ENCODE measurements around the gene RS1.

RS1 gene

DNA sequence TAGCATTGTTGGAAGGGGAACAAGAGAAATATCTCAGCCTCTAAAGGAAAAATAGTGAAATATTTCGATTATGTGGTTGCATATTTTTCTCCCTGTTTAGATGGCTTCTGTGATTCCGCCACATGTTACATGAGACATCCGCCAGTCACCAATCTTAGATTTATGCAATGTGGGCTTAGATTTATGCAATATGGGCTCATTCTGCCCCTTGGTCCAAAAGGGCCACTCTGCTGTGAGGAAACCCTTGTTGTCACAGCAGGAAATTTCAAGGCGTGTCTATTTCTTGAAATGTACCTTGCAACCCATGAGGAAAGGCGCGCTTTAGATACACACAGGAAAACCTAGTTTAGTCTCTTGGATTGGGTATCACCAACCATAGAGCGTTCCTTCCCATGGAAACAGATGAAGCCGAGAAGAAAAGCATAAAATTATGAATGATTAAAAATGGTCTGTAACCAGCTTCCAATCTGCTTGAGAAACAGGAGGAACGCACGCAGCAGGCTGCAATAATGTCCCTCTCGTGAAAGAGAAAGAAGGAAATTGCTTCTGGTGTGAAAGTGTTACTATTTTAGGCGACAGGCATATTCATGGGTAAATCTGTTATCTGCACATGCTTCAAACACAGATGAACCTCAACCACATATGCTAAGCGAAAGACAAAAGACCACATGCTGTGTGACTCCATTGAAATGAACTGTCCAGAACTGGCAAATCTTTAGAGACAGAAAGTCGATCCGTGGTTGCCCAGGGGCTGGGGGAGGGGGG, 3.7 kb downstream of the RS1 start:
- no peak for DNase-seq

DNA sequence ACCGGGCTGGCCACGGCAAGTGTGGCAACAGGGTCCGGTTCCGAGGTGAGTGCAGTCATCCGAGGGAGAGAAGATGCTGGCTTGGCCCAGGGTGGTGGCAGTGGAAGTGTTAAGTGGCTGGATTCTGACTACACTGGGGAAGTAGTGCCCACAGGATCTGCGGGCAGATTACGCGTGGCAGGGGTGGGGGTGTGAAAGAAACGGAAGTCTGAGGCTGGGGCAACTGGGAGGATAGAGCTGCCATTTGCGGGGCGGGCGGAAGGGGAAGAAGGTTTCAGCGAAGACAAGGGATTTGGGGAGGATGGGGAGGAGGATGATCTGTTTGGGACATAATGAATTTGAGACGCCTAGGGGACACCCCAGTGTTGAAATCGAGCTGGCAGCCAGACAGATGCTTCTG, 5.3 kb downstream of the RS1 start:
- no peak for DNase-seq

DNA sequence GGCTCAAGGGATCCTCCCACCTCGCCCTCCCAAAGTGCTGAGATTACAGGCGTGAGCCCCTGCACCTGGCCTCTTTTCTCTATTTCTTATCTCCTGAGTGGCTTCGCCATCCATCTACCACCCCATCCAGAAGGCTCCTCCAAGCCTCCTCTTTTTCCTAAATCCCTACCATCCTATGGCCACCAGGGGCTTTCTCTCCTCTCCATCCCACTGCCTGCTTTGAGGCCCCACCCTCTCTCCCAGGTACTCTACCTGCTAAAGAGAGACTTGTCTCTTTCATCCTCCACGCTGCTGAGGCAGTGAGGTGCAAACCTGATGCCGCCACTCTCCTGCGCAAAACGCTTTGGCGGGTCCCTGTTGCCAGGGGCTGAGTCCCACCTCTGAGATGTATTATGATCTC, 7.0 kb downstream of the RS1 start:
- no peak for DNase-seq

DNA sequence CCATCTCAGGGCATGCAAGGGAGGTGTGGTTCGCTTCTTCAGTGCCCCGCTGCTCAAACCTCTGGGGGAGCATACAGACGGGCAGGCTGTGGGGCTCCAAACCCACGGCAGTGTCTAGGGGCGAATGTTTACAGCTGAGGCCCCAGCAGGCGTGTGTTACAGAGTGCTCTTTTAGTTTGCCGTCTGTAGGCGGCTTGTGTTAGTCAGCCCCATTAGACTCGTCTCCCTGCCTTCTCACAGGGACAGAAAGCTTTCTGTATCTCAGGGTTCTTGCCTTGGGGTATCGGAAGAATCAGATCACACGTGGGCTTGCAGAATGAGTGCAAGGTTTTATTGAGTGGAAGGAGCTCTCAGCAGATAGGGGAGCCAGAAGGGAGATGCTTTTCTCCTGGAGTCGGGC, 10.6 kb downstream of the RS1 start:
- no peak for DNase-seq

DNA sequence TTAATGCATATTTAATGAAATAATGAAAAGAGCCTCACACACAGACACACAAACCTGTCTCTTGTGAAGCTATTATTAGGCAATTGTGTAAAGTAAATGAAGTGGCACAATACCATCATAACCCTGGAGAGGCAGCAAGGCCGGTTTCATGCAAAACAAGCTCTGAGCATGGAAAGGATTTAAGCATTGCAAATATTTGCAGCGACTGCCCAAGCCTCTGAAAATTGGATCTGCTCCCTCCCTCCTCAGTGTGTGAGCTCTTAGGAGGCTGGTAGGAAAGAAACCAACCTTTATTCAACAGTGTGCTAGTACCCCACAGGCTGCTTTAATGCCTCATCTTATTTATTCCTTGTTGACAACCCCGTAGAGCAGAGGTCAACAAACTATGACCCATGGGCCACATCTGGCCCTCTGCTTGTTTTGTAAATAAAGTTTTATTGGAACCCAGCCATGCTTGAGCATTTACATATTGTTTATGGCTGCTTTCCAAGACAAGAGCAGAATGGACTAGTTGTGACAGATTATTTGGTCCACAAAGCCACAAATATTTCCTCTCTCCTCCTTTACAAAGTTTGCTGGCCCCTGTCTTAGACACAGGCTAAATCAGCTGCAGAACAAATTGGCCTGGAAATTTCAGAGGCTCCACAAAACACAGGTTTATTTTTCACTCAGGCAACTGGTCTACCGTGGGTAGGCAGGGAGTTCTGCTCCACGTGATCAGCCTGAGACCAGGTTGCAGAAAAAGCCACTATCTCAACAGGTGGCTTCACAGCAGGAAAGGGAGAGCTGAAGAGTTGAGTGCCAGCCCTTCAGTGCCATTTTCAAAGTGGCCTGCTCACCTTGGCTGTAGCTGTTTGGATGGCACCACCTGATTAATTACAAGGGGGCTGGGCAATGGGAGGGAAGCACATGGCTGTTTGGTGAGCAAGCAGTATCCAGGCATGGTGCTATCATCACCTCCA, 16.8 kb downstream of the RS1 start:
- no peak for DNase-seq

DNA sequence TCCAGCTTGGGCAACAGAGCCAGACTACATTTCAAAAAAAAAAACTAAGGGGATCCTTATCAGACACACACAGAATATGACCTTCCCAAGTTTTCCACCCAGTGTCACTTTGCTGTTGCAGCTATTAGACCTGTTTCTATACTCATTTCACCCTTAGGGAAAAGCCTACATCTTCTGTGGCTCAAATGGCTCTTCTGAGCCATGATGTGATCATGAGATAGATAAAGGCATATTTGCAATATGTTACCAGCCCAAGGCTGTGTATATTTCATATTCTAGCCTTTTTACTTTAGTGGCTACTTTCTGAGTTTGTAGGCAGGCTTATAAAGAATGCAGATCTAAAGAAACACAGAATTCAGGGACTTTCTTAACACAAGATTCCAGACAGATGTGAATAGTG, 19.3 kb downstream of the RS1 start:
- no peak for DNase-seq

DNA sequence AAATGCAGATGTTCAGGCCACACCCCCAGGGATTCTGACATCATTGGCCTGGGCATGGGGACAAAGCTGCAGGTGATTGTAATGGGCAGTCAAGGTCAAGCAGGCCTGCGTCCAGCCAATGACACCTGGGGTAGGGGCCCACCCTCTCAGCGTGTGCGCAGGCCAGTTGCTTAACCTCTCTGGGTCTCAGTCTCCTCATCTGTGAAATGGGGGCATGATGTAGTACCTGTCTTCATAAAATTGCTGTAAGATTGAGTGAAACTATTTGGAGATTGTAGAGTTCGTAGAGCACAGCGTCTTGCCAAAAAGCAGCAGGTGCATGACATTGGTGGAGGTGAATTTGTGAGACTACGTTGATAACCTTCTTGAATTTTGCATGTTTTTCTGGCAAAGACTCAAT, 21.2 kb downstream of the RS1 start:
- no peak for DNase-seq

DNA sequence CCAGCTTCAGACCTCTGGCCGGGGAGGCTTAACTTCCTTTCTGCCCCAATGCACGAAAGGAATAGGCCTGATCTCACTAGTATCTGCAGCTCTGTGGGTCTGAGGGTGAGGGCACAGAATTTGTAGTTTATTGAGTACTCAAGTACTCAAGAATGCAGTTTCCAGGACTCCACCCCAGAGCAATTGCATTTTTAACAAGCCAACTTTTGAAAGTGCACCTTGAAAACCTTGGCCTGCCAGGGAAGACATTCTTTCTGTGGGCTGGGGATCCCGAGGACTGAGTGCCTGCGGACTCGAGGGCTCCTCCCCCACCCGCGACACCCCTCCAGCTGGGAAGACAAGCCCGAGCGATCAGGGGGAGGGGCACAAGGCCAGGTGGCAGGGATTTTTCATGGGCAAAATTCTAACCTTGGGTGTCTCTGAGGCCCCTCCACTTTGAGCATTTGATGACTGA, 22.4 kb downstream of the RS1 start:
- DNase-seq = no peak

DNA sequence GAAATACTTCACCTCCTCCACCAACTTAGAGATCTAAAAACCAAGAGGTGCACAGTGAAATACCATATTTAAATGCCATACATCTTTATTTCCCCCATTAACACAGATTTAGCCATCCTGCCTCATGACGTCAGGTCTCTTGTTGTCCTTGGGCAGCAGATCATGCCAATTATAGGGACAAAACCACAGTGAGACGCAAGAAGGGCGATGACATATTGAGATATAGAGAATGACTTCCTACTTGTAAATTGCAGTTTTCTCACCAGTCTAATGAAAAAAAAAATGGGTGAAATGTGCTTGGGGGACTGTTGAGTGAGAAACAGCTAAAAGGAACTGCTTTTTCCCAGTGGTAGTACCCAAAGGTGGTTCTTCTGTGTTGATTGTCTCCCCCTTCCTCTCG, 24.3 kb downstream of the RS1 start:
- no peak for DNase-seq

DNA sequence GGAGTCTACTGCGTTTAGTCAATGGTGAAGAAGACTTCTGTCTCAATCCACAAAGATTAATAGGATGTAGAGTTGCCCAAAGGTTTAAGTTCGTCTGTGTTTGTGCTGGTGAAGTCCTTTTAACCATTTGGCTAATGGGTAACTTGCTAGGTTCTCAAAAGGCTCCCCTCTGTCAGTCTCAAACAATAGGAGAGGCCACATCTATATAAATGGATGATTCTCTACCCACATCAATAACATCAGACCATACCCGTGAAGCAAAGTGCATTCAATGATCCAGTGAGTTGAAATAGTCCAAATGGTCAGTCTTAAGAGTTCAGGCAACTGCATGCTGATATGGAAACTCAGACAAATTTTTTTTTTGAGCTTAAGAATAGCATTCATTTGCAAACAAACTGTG, 28.1 kb downstream of the RS1 start:
- DNase-seq = no peak

DNA sequence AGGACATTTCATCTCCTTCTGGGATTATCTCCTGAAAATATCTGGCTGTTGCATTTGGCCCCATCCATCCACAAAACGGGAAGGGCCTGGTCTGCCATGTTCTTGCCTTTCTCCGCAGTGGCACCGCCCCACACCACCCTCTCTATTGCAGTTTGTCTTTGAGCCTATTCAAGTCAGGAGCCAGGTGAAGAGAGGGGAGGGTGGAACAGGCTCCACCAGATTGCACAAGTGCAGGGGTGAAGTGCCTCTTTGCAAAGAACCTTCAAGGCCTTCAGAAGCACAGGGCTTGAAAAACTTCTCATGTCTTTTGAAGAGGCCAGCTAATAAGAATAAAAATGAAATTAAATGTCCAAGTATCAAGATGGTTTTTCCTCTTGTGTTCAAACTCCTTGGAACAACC, 28.7 kb downstream of the RS1 start:
- no peak for DNase-seq

DNA sequence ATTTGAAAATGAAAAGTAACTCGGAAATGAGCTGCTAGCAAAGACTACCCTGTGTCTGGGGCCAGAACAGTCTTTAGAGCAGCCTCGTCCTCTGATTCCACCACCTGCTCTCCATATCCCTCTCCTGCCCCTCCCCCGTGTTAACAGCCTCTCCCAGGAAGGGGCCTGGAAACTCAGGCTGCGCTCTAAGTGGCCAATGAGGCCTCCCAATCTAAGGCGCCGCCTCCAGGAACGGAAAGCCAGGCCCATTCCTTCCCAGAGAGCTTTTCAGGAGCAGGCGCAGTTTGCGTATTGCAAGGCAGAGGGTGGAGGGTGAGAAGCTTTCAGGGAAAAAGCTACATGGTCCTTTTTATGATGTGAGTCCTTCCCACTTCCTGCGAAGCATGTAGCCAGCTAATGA, 31.2 kb downstream of the RS1 start:
- DNase-seq = no peak

DNA sequence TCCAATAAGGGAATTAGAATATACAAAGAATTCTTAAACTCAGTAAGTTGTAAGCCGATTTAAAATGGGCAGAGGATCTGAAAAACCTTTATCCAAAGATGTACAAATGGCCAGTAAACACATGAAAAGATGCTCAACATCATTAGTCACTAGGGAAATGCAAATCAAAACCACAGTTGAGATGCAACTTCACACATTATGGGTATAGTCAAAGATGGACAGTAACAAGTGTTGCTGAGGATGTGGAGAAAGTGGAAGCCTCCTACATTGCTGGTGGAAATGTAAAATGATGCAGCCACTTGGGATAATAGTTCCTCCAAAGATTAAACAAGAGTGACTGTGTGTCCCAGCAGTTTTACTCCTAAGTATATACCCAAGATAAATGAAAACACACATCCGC, 32.6 kb downstream of the RS1 start:
- DNase-seq = no peak

DNA sequence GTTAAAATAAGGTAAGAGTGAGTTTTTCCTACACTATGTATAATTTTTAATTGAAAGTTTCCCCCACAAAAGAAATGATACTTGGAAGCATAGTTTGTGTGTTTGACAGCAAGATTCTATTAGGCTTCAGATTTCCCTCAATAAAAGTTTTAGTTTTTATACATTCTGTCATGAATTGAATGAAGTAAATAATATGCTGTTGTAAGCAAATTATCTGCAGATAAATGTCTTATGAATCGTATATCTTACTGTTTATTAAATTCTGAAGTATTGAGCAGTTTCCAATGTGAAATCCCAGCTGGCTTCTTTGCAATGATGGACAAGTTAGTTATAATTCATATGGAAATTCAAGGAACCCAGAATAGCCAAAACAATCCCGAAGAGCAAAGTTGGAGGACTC, 33.5 kb downstream of the RS1 start:
- no peak for DNase-seq

DNA sequence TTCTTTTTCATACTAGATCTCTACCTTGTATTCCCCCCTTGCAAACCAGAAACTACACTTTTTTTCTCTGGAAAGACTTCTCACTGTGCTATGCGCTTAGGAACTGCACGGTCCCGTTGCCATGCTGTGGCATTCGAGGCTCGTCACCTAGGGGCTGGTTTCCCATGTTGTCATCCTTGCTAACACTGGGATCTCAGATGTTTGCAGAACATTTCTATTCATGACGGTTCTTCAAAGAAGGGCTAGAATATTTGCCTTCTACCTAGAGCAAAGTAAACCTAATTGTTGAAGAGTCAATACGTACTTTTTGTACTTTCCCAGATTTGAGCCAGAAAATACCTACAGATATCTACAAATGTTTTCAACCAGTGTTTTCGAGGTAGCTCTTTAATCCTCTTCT, 41.0 kb downstream of the RS1 start:
- DNase-seq = no peak

DNA sequence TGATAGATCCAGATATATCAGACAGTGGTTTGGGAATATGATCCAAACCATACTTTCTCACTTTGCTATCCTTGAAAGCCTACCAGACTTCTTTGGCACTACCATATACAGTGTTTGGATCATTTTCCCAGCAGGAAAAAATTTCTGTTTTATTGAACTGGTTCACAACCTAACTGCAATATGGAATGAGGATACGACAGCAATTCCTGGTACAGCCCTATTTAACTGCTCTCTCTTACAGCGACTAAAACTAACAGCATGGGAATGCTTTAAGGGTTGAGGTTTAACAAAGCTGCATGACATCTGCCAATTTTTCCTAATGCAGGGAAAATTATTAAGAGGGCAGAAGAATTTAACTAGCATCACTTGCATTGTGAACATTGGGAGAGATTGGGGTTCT, 47.3 kb downstream of the RS1 start:
- DNase-seq = no peak

DNA sequence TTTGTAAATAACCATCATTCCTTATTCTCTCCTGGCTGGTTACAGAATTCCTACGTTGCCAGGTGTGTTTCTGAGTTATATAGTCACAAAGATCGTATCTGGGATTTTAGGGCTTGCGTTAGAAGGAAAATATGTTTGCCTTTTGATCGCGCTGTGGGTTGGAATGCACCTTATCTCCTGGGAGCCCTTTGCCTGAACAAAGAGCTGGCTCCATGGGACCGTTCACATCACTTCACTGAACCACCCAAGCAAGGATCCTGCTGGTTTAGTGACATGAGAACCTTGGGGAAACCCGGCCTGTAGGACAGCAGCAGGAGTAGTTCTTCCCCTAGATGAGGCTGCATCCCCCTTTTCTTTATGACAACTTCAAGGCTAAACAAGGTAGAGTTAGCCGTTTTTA, 51.6 kb downstream of the RS1 start:
- no peak for DNase-seq

DNA sequence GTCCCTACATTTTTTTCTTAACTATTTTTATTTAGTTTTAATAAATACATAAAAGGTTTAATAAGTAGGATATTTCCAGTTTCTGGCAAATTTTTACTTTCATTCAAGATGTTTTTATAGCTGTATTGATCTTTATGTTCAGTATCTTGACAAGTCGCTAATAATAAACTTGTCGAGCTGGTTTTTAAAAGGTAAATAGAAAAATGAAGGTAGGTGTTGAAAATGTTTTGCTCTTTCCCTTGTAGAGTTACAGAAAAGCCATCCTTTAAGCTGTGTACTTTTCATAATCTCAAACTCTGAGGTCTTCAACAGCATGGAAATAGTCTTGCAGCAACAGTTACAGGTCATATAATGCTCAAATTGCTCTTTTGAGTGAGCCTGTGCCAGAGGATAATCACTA, 52.6 kb downstream of the RS1 start:
- DNase-seq = no peak

DNA sequence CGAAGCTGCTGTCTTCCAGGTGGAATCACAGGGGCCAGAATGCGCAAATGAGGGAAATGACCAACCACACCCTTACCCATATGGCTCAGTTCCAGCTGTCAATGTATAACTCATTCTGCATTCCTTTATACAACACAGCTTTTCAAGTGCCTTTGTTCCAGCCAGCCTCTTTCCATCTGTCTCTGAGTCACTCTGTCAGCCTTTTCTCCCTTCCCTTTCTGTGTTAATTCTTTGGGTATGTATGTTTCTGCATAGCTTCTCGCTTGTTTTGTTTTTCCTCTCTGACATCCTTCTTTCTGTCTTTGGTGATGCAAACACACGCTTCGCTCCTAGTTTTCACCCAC, 54.5 kb downstream of the RS1 start:
- DNase-seq = no peak

DNA sequence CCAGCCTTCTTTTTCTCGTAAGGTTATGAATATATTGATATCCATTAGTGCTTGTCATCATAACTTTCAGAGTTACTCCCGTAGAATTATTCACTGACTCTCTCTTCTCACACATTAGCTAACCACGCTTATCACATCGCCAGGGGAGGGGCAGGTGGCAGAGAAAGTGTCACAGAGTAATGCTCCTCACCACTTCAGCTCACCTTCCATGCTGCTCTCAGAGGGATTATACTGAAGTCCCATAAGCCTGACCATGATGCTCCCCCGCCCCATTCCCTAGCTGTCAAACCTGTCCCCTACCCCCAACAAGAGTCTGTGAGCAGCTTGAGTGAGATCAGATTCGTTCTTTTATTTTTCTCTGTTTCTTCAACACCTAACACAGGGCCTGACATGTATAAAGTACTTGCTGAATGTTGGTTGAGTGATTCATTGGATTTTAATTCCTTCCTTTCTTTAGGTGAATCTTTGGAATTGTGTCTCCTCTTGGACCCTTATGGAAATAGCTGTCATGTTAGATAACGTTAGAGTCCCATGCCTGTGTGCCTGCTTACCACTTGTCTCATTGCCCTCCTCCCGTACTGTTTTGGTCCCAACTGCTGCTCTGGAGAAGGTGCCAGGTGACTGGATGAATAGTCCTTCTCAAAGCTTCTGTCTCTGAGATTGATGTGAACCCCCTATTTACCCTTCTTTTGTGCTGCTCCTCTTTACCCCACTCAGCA, 55.1 kb downstream of the RS1 start:
- no peak for DNase-seq

DNA sequence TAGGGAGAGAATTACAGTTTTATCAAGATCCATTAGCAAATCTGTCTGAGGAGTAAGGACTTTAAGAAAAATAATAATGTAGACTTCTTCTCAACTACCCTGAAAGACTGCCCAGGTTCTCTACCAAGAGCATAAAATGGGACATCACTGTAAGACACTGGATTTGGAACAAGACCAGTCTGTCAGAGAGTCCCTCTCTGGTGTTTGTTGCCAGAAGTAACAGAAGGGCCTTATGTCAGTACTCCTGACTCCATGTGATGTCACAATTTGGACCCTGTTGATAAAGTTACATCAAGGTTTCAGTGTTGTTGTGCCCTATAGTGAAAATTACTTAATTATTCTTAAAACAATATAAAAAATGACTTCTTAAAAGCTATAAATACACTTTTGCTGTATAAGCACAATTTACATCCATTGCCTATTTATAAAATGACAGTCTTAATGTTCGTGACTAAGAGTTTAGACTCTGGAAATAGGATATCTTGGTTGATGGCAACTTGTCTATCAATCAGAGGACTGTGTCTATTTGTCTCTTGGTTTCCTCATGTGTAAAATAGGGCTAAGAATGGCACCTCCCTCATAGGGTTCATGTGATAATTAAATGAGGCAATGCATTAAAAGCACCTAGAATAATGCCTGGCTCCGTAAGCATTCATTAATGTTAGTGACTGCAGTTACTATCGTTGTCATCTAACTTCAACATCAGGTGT, 57.8 kb downstream of the RS1 start:
- no peak for DNase-seq

DNA sequence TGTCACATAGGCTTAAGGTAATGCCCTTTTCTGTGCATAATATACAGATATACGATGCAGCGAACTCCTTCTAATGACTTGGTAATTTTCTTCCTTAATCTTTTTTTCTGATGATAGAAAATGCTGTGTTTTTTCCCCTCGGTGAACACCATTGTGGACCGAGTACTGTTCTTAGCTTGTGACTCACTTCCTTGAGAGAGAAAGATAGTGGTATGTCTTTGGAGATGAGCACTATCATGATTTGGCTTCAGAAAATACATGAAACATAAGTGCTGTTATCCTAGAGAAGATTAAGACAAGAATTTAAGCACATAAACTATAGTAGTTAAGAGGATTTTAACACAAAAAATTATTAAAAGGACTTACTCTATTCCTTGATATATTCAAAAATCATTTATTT, 63.9 kb downstream of the RS1 start:
- no peak for DNase-seq

DNA sequence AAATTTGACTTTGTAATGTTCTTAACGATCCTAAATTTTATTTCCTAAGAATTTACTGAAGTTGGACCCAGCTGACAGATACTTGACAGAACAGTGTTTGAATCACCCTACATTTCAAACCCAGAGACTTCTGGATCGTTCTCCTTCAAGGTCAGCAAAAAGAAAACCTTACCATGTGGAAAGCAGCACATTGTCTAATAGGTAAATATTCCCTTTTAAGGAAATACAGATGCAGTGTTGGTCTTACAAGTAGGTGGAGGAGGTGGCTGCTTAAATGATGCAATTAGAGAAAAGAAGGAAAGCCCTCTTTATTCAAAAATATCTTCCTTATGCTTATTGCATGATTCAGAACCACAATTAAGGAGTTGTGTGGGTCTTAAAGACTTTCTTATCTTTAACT, 73.5 kb downstream of the RS1 start:
- DNase-seq = no peak
